GM12878 (cell line): ENCODE data around the gene CRIM1.

Experiments used
- CHD1 ChIP-seq: IDR thresholded peaks from 2 replicates; pipeline ENCODE4 v1.6.1; 2012; ENCODE audit warnings: low read depth, low read length, improper control_type of control experiment
- CREM ChIP-seq: IDR thresholded peaks from 2 replicates; pipeline ENCODE4 v1.6.1; 2014; ENCODE audit warnings: antibody characterized with exemption, low read depth
- EED ChIP-seq: sonication (generic); IDR thresholded peaks from 2 replicates; pipeline ENCODE4 v1.6.1; 2016; ENCODE audit warnings: antibody characterized with exemption, low read depth
- EP300 ChIP-seq, 2 experiments: fragments of 150-350 bp in 1 of 2; IDR thresholded peaks; 2 replicates each; pipeline ENCODE4 v1.6.1; 2011 to 2012; ENCODE audit warnings: low read depth in 2 of 2, low read length in 2 of 2, borderline replicate concordance in 1 of 2, improper control_type of control experiment in 1 of 2, inconsistent platforms in 1 of 2; ENCODE audit not compliant: control insufficient read depth in 1 of 2
- EZH2 ChIP-seq: IDR thresholded peaks from 2 replicates; pipeline ENCODE4 v1.6.1; 2012; ENCODE audit warnings: low read depth, mild to moderate bottlenecking, control low read depth, inconsistent platforms, low read length, borderline replicate concordance; ENCODE audit not compliant: control insufficient read depth
- GATAD2B ChIP-seq: fragments of 450-650 bp; conservative IDR thresholded peaks from 2 replicates; pipeline ENCODE4 v1.6.1; 2017; ENCODE audit warnings: low read depth, mild to moderate bottlenecking, moderate library complexity
- SMC3 ChIP-seq: IDR thresholded peaks from 2 replicates; pipeline ENCODE4 v1.6.1; 2011; ENCODE audit warnings: low read length, improper control_type of control experiment, borderline replicate concordance
- SP1 ChIP-seq: IDR thresholded peaks from one replicate; pipeline ENCODE4 v1.6.1; 2011; ENCODE audit warnings: low read depth, low read length
- TF ChIP-seq, protein P1 (sequence below): IDR thresholded peaks from 2 replicates; pipeline ENCODE4 v1.6.1; 2012; ENCODE audit warnings: low read depth, low read length, improper control_type of control experiment
- TF ChIP-seq, protein P2 (sequence below), 3 experiments: IDR thresholded peaks in 2 of 3; conservative IDR thresholded peaks in 1 of 3; 2 replicates each; pipeline ENCODE4 v1.5.1; 2011; ENCODE audit warnings: low read depth in 3 of 3, low read length in 3 of 3, mild to moderate bottlenecking in 3 of 3, control low read depth in 2 of 3, moderate library complexity in 2 of 3, inconsistent platforms in 1 of 3, mixed read lengths in 1 of 3; ENCODE audit not compliant: control insufficient read depth in 2 of 3, insufficient read depth in 1 of 3; ENCODE audit errors: extremely low read depth in 1 of 3
- TF ChIP-seq, protein P3 (sequence below): fragments of 150-350 bp; IDR thresholded peaks from 2 replicates; pipeline ENCODE4 v1.6.1; 2016; ENCODE audit warnings: low read depth, low read length
- TF ChIP-seq, protein P4 (sequence below): IDR thresholded peaks from 2 replicates; pipeline ENCODE4 v1.6.1; 2012; ENCODE audit warnings: mild to moderate bottlenecking, low read depth, low read length

DNA sequence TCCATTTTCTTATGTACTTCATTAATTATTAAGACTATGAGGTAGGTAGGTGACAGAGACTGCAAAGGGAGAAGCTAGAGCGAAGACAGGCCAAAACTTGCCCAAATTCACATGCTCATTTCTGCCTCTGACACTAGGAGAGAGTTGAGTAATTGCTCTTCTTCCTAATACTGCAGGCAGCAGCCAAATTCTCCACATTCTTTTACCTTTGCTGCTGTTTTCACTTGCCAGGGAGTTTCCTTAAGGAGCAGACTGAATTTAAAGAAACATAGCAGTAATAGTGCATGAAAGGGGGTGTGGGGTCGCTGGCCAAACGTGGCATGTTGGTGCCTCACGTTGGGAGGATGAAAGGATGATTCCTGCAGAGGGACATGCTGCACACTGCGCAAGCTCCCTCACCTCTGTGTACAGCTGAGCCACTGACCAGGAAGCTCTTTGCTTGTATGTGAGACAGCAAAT lies 12.3 kb downstream of the CRIM1 start:
- TF ChIP-seq CREM (no peak), GATAD2B (no peak), CHD1 (no peak), SMC3 (no peak), SP1 (no peak), EP300 (IDR thresholded peaks at IDR 0.05; ENCODE audit: borderline replicate concordance in 1 of 2, control insufficient read depth in 1 of 2, low read depth in 2 of 2, low read length in 2 of 2) (no peak), EED (no peak), EZH2 (no peak)
- TF ChIP-seq, protein P1, sequence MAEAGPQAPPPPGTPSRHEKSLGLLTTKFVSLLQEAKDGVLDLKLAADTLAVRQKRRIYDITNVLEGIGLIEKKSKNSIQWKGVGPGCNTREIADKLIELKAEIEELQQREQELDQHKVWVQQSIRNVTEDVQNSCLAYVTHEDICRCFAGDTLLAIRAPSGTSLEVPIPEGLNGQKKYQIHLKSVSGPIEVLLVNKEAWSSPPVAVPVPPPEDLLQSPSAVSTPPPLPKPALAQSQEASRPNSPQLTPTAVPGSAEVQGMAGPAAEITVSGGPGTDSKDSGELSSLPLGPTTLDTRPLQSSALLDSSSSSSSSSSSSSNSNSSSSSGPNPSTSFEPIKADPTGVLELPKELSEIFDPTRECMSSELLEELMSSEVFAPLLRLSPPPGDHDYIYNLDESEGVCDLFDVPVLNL: no peak
- TF ChIP-seq, protein P2, sequence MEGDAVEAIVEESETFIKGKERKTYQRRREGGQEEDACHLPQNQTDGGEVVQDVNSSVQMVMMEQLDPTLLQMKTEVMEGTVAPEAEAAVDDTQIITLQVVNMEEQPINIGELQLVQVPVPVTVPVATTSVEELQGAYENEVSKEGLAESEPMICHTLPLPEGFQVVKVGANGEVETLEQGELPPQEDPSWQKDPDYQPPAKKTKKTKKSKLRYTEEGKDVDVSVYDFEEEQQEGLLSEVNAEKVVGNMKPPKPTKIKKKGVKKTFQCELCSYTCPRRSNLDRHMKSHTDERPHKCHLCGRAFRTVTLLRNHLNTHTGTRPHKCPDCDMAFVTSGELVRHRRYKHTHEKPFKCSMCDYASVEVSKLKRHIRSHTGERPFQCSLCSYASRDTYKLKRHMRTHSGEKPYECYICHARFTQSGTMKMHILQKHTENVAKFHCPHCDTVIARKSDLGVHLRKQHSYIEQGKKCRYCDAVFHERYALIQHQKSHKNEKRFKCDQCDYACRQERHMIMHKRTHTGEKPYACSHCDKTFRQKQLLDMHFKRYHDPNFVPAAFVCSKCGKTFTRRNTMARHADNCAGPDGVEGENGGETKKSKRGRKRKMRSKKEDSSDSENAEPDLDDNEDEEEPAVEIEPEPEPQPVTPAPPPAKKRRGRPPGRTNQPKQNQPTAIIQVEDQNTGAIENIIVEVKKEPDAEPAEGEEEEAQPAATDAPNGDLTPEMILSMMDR (IDR thresholded peaks at IDR 0.05 in 2 of 3, conservative IDR thresholded peaks at IDR 0.05 in 1 of 3; ENCODE audit: control insufficient read depth in 2 of 3, extremely low read depth in 1 of 3, insufficient read depth in 1 of 3, low read depth in 3 of 3, low read length in 3 of 3): no peak
- TF ChIP-seq, protein P3, sequence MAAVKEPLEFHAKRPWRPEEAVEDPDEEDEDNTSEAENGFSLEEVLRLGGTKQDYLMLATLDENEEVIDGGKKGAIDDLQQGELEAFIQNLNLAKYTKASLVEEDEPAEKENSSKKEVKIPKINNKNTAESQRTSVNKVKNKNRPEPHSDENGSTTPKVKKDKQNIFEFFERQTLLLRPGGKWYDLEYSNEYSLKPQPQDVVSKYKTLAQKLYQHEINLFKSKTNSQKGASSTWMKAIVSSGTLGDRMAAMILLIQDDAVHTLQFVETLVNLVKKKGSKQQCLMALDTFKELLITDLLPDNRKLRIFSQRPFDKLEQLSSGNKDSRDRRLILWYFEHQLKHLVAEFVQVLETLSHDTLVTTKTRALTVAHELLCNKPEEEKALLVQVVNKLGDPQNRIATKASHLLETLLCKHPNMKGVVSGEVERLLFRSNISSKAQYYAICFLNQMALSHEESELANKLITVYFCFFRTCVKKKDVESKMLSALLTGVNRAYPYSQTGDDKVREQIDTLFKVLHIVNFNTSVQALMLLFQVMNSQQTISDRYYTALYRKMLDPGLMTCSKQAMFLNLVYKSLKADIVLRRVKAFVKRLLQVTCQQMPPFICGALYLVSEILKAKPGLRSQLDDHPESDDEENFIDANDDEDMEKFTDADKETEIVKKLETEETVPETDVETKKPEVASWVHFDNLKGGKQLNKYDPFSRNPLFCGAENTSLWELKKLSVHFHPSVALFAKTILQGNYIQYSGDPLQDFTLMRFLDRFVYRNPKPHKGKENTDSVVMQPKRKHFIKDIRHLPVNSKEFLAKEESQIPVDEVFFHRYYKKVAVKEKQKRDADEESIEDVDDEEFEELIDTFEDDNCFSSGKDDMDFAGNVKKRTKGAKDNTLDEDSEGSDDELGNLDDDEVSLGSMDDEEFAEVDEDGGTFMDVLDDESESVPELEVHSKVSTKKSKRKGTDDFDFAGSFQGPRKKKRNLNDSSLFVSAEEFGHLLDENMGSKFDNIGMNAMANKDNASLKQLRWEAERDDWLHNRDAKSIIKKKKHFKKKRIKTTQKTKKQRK: no peak
- TF ChIP-seq, protein P4, sequence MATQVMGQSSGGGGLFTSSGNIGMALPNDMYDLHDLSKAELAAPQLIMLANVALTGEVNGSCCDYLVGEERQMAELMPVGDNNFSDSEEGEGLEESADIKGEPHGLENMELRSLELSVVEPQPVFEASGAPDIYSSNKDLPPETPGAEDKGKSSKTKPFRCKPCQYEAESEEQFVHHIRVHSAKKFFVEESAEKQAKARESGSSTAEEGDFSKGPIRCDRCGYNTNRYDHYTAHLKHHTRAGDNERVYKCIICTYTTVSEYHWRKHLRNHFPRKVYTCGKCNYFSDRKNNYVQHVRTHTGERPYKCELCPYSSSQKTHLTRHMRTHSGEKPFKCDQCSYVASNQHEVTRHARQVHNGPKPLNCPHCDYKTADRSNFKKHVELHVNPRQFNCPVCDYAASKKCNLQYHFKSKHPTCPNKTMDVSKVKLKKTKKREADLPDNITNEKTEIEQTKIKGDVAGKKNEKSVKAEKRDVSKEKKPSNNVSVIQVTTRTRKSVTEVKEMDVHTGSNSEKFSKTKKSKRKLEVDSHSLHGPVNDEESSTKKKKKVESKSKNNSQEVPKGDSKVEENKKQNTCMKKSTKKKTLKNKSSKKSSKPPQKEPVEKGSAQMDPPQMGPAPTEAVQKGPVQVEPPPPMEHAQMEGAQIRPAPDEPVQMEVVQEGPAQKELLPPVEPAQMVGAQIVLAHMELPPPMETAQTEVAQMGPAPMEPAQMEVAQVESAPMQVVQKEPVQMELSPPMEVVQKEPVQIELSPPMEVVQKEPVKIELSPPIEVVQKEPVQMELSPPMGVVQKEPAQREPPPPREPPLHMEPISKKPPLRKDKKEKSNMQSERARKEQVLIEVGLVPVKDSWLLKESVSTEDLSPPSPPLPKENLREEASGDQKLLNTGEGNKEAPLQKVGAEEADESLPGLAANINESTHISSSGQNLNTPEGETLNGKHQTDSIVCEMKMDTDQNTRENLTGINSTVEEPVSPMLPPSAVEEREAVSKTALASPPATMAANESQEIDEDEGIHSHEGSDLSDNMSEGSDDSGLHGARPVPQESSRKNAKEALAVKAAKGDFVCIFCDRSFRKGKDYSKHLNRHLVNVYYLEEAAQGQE: no peak
